Panc1 (cell line): ENCODE measurements around the gene SSH2. TPM values are rescaled to one million over a fixed set of nuclear protein-coding genes. Genes with fewer than 3 reads are reported as not detected.

ENCODE experiments used
- ATAC-seq: fragments of 200-7000 bp; cut with Tn5 transposase; 2 replicates; pipeline ENCODE4 v1.9.1; 2020; ENCODE audit warnings: mild to moderate bottlenecking, moderate library complexity
- BruUV-seq: library from RNA; stranded (reverse); fragments of 400-500 nt; replicated peaks from 2 replicates; lab custom pipeline; 2021; lab: Mats Ljungman, UMichigan
- CTCF ChIA-PET: fragments of 300-600 bp; sonication (Branson Sonifier 250); formaldehyde crosslinking; loops from one replicate; lab custom pipeline; 2022; ENCODE audit warnings: antibody characterized with exemption; lab: Charles Lee
- POLR2A ChIA-PET: fragments of 300-600 bp; sonication (Branson Sonifier 250); formaldehyde crosslinking; loops from one replicate; lab custom pipeline; 2022; ENCODE audit warnings: antibody characterized with exemption; lab: Charles Lee
- DNase-seq: peaks from one replicate; pipeline ENCODE4 v3.0.0-alpha.2; 2010; ENCODE audit warnings: low read depth, low spot score
- H3K27ac ChIP-seq: 2 replicates; pipeline ENCODE4 v1.5.1; 2011; ENCODE audit warnings: mild to moderate bottlenecking, low read length, inconsistent platforms
- H3K27me3 ChIP-seq: fragments of 200-500 bp; sonication (Bioruptor generic); 2 replicates; pipeline ENCODE4 v1.6.0; 2014; ENCODE audit warnings: low read length, inconsistent platforms; ENCODE audit not compliant: control insufficient read depth, insufficient read depth
- H3K36me3 ChIP-seq: fragments of 200-500 bp; sonication (Bioruptor generic); 2 replicates; pipeline ENCODE4 v1.5.1; 2014; ENCODE audit warnings: inconsistent platforms, mild to moderate bottlenecking, low read length, moderate library complexity; ENCODE audit not compliant: control insufficient read depth, insufficient read depth
- H3K4me1 ChIP-seq: 2 replicates; pipeline ENCODE4 v1.5.1; 2011; ENCODE audit warnings: inconsistent platforms, mild to moderate bottlenecking, low read length, moderate library complexity; ENCODE audit not compliant: control insufficient read depth, insufficient read depth
- H3K4me3 ChIP-seq, 2 experiments: 2 replicates each; pipeline ENCODE4 v1.5.1; 2011 to 2012; ENCODE audit warnings: low read depth in 2 of 2, low read length in 2 of 2, mild to moderate bottlenecking in 2 of 2, inconsistent platforms in 1 of 2, moderate library complexity in 1 of 2
- H3K9me3 ChIP-seq: fragments of 200-500 bp; sonication (Bioruptor generic); 2 replicates; pipeline ENCODE4 v1.5.1; 2014; ENCODE audit warnings: low read depth, mild to moderate bottlenecking, inconsistent platforms, low read length, moderate library complexity; ENCODE audit not compliant: control insufficient read depth, insufficient read depth
- POLR2AphosphoS5 ChIP-seq: IDR thresholded peaks from 2 replicates; pipeline ENCODE4 v1.6.1; 2012; ENCODE audit warnings: mild to moderate bottlenecking, low read depth, low read length, moderate library complexity
- SIN3A ChIP-seq: IDR thresholded peaks from 2 replicates; pipeline ENCODE4 v1.6.1; 2012; ENCODE audit warnings: low read depth, mild to moderate bottlenecking, low read length, moderate library complexity, borderline replicate concordance; ENCODE audit not compliant: insufficient read depth
- TCF7L2 ChIP-seq: IDR thresholded peaks from 2 replicates; pipeline ENCODE4 v1.6.1; 2011; ENCODE audit warnings: mild to moderate bottlenecking, low read depth, low read length, inconsistent platforms
- in situ Hi-C: cut with HindIII; loops from 2 replicates; pipeline ENCODE4 v1.10.0; 2016; ENCODE audit warnings: low sequenced_read_pairs, low pct_unique_long_range_greater_than_20kb
- intact Hi-C: fragments of 100-400 bp; cut with micrococcal nuclease; formaldehyde crosslinking; loops from one replicate; pipeline ENCODE4 v1.10.0; 2022; ENCODE audit not compliant: unreplicated experiment
- total RNA-seq: library from RNA; stranded (reverse); gene quantifications from one replicate; pipeline ENCODE4 v1.2.1, GENCODE V29; 2021; ENCODE audit not compliant: unreplicated experiment
- TF ChIP-seq, protein P1 (sequence below): fragments of 450-650 bp; IDR thresholded peaks from 2 replicates; pipeline ENCODE4 v1.5.1; 2017; ENCODE audit warnings: mild to moderate bottlenecking
- TF ChIP-seq, protein P2 (sequence below), 2 experiments: IDR thresholded peaks; 2 replicates each; pipeline ENCODE4 v1.6.1; 2011 to 2012; ENCODE audit warnings: low read depth in 2 of 2, control low read depth in 1 of 2, low read length in 1 of 2, mild to moderate bottlenecking in 1 of 2, moderate library complexity in 1 of 2; ENCODE audit not compliant: insufficient read depth in 1 of 2

SSH2 gene
- total RNA-seq, 1 experiment from 2014 or later, result 30.6 TPM

DNA sequence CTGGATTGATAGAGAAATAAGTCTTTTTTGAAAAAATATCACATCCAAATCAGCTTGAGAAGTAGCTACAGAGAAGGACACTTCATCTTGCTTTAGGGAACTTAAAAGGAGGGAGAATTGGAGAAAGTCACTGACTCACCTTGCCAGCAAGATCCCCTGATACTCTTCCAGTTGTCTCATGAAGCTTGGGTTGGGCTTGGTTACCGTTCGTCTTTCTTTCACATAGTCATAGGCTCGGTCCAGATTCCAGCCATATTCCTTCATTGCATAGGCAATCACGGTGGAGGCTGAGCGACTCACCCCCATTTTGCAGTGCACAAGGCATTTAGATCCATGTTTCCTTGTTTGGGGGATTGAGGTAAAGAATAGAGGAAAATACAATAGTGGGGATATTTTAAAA lies 282.0 kb downstream of the SSH2 start:
- POLR2A ChIA-PET, result interaction anchor here (0.7 kb wide), 1 partner anchor 27 kb away, joined by 3 read pairs; no protein-coding TSS in a partner anchor
- H3K36me3 ChIP-seq, result no peaks in the 10 kb centered on the region
- in situ Hi-C loops, result no loop called here
- H3K27me3 ChIP-seq, result no peaks in the 10 kb centered on the region
- no TSS peak for BruUV-seq
- no peaks in the 10 kb centered on the region for H3K4me1 ChIP-seq
- CTCF ChIA-PET, result no interaction called here
- H3K27ac ChIP-seq, result no peak overlapping the region
- no peak overlapping the region for H3K4me3 ChIP-seq
- intact Hi-C loops, result no loop called here
- ATAC-seq (no peak), DNase-seq (no peak)
- H3K9me3 ChIP-seq, result no peaks in the 10 kb centered on the region
- TF ChIP-seq POLR2AphosphoS5 (no peak), SIN3A (no peak), TCF7L2 (no peak)
- TF ChIP-seq, protein P1, sequence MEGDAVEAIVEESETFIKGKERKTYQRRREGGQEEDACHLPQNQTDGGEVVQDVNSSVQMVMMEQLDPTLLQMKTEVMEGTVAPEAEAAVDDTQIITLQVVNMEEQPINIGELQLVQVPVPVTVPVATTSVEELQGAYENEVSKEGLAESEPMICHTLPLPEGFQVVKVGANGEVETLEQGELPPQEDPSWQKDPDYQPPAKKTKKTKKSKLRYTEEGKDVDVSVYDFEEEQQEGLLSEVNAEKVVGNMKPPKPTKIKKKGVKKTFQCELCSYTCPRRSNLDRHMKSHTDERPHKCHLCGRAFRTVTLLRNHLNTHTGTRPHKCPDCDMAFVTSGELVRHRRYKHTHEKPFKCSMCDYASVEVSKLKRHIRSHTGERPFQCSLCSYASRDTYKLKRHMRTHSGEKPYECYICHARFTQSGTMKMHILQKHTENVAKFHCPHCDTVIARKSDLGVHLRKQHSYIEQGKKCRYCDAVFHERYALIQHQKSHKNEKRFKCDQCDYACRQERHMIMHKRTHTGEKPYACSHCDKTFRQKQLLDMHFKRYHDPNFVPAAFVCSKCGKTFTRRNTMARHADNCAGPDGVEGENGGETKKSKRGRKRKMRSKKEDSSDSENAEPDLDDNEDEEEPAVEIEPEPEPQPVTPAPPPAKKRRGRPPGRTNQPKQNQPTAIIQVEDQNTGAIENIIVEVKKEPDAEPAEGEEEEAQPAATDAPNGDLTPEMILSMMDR, result no peak
- TF ChIP-seq, protein P2, sequence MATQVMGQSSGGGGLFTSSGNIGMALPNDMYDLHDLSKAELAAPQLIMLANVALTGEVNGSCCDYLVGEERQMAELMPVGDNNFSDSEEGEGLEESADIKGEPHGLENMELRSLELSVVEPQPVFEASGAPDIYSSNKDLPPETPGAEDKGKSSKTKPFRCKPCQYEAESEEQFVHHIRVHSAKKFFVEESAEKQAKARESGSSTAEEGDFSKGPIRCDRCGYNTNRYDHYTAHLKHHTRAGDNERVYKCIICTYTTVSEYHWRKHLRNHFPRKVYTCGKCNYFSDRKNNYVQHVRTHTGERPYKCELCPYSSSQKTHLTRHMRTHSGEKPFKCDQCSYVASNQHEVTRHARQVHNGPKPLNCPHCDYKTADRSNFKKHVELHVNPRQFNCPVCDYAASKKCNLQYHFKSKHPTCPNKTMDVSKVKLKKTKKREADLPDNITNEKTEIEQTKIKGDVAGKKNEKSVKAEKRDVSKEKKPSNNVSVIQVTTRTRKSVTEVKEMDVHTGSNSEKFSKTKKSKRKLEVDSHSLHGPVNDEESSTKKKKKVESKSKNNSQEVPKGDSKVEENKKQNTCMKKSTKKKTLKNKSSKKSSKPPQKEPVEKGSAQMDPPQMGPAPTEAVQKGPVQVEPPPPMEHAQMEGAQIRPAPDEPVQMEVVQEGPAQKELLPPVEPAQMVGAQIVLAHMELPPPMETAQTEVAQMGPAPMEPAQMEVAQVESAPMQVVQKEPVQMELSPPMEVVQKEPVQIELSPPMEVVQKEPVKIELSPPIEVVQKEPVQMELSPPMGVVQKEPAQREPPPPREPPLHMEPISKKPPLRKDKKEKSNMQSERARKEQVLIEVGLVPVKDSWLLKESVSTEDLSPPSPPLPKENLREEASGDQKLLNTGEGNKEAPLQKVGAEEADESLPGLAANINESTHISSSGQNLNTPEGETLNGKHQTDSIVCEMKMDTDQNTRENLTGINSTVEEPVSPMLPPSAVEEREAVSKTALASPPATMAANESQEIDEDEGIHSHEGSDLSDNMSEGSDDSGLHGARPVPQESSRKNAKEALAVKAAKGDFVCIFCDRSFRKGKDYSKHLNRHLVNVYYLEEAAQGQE (IDR thresholded peaks at IDR 0.05; ENCODE audit: insufficient read depth in 1 of 2, low read depth in 2 of 2, low read length in 1 of 2), result no peak

DNA sequence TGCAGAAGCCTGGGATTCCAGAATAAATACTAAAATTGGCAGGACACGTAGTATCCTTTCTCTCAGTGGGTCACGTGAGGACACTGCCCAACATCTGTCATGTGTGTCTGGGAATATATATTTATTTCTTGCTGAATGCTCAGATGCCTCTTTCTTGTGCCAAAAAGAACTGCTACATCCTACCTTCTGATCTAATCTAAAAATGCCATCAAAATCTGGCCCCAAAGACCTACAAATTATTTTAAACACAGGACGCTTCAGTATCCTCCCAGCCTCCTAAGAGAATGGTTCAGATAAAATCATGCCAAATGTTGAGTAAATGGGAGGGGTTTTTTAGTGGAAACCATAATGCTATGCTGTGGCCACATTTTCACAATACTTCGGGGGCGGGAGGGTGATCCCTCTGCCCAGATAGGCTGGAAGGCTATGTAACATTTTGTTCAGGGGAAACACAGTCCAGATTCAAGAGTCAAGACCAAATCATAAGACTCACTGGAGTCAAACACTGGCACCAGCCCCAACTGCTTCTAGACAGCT lies 284.4 kb downstream of the SSH2 start:
- BruUV-seq, result no TSS peak
- Histone ChIP-seq H3K4me1 (no peaks in the 10 kb centered on the region), H3K27ac (no peak overlapping the region), H3K36me3 (no peaks in the 10 kb centered on the region), H3K27me3 (no peaks in the 10 kb centered on the region), H3K9me3 (no peaks in the 10 kb centered on the region), H3K4me3 (no peak overlapping the region)
- CTCF ChIA-PET, result no interaction called here
- TF ChIP-seq, protein P2 (IDR thresholded peaks at IDR 0.05; ENCODE audit: insufficient read depth in 1 of 2, low read depth in 2 of 2, low read length in 1 of 2), result no peak
- TF ChIP-seq, protein P1, result no peak
- TF ChIP-seq POLR2AphosphoS5 (no peak), TCF7L2 (no peak), SIN3A (no peak)
- ATAC-seq, result no peak
- no peak for DNase-seq
- POLR2A ChIA-PET, result no interaction called here
- intact Hi-C loops (no loop called here), in situ Hi-C loops (no loop called here)
